ENCODE results near the gene PLEKHM3. TPM values are rescaled to one million over a fixed set of nuclear protein-coding genes. Genes with fewer than 3 reads are reported as not detected.

Gene PLEKHM3
- polyA plus RNA-seq, 2 of the 4 experiments (the other 2 are of a cell fraction), result 2.9 to 6.5 TPM

- FAIRE-seq, result no peak
- CTCF ChIA-PET, result interaction anchor here (1.1 to 12.5 kb wide), 6 partner anchors 10 to 296 kb away, joined by 3 to 191 read pairs (median 26); partner anchors contain the start of gene FZD5
Observed at GRCh38 chr2:208042450-208042849, 17.1 kb upstream of the PLEKHM3 start.

GRCh38 chr2:208042041-208042440 lies 16.7 kb upstream of the PLEKHM3 start:
- Histone ChIP-seq H3K4me1 (no peaks in the 10 kb centered on the region), H3K27ac (no peak overlapping the region), H3K4me3 (no peak overlapping the region), H3K4me2 (no peak overlapping the region), H3K9me3 (no peaks in the 10 kb centered on the region)
- DNase-seq (ENCODE audit: low read depth in 1 of 2, low spot score in 1 of 2) (no peak), ATAC-seq (no peak), FAIRE-seq (no peak)
- 73% methylated on average over 3 of the region's 3 CpGs for WGBS (ENCODE audit: missing lambda C conversion rate)
- TF ChIP-seq E2F6 (IDR thresholded peaks at IDR 0.05; ENCODE audit: borderline replicate concordance, low read depth), result no peak
- ChIA-PET POLR2A (no interaction called here), CTCF (interaction anchor here (0.9 to 12.5 kb wide), 8 partner anchors 10 to 316 kb away, joined by 3 to 191 read pairs (median 10); partner anchors contain the start of gene FZD5)

More at GRCh38 chr2:208042450-208042849, 17.1 kb upstream of the PLEKHM3 start:
- no peak for DNase-seq (ENCODE audit: low read depth in 1 of 2, low spot score in 1 of 2)
- no peak overlapping the region for H3K27ac ChIP-seq
- no peak overlapping the region for H3K4me3 ChIP-seq
- 39% methylated on average over 2 of the region's 2 CpGs for WGBS (ENCODE audit: missing lambda C conversion rate)
- H3K9me3 ChIP-seq, result no peaks in the 10 kb centered on the region
- no peak overlapping the region for H3K4me2 ChIP-seq
- ATAC-seq, result no peak
- H3K4me1 ChIP-seq, result no peaks in the 10 kb centered on the region
- POLR2A ChIA-PET, result no interaction called here
- TF ChIP-seq, protein P1, sequence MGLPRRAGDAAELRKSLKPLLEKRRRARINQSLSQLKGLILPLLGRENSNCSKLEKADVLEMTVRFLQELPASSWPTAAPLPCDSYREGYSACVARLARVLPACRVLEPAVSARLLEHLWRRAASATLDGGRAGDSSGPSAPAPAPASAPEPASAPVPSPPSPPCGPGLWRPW (IDR thresholded peaks at IDR 0.05), result no peak
- TF ChIP-seq EHF (CRISPR knock-in tag; IDR thresholded peaks at IDR 0.05) (no peak), EHMT2 (IDR thresholded peaks at IDR 0.05; ENCODE audit: low read depth) (no peak)

DNA sequence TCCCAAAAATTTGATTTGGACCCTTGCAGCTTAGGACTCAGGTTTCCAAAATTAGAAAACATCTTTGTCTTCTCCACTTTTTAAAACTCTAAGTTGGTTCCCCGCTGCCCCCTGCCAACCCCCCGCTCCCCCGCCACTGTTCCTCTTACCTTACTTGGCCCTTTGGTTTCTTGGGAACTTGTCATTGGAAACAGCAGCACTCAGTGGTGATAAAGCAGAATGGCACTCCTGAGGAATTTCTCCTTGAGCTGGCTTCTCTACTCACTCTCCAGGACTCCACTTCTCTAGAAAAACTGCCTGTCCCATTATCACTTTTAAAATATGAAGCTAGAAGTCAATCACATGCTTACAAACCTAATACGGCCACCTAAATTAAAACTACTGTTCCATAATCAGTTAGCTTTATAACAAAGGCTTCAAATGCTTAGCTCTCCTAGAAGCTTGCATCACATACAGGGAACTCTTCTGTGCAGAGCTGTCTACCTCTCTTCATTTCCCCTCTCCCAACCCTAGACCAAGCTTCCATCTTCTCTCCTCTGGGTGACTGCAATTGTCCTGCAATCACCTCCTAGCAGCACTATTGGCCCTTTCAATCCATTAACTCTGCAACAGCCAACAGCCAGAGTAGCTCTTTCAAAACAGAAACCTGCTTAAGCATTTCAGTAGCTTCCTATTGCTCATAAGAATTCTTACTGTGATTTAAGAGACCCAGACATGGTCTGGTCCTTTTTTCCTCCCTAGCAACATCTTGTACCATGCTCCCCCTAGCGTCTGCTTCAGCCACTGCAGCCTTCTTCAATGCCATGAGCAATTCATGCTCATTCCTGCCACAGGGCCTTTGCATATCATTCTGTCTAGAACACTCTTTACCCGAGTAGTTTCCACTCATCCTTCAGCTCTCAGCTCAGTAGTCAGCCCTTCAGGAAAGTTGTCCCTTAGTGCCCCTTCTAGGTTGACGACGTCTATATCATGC lies 15.2 kb upstream of the PLEKHM3 start:
- Histone ChIP-seq H3K4me3 (no peak overlapping the region), H3K27ac (no peak overlapping the region; a peak in 1 of 6 replicates), H3K4me2 (0 out of 3 replicates have a peak overlapping the region, but pooled peaks have one; percentile 2), H3K9me3 (no peaks in the 10 kb centered on the region), H3K4me1 (no peaks in the 10 kb centered on the region)
- FAIRE-seq, result no peak
- peak; percentile 53 to 78 for DNase-seq (ENCODE audit: low read depth in 1 of 2, low spot score in 1 of 2)
- ChIA-PET POLR2A (interaction anchor here (1.0 to 1.6 kb wide), 3 partner anchors 271 to 294 kb away, joined by 3 to 4 read pairs (median 4); partner anchors contain the start of gene FZD5), CTCF (interaction anchor here (0.6 to 12.5 kb wide), 60 partner anchors 8 to 414 kb away, joined by 3 to 191 read pairs (median 5); partner anchors contain the start of genes FZD5, METTL21A and PLEKHM3)
- WGBS (ENCODE audit: missing lambda C conversion rate), result 22% methylated on average over 8 of the region's 8 CpGs
- TF ChIP-seq RCOR1 (IDR thresholded peaks at IDR 0.05; ENCODE audit: low read depth, low read length) (peak; percentile 73; the same call in 1 of the 2 replicates), SMC3 (IDR thresholded peaks at IDR 0.05) (peak; percentile 61), RAD21 (conservative IDR thresholded peaks at IDR 0.05 in 1 of 2, IDR thresholded peaks at IDR 0.05 in 1 of 2) (peak; percentile 58 to 76), SREBF2 (IDR thresholded peaks at IDR 0.05) (no peak), EHMT2 (IDR thresholded peaks at IDR 0.05; ENCODE audit: low read depth) (no peak), KDM1A (IDR thresholded peaks at IDR 0.05; ENCODE audit: low read depth) (peak; percentile 81), FOSL2 (IDR thresholded peaks at IDR 0.05) (no peak), FOSL2 (CRISPR knock-in tag; IDR thresholded peaks at IDR 0.05) (no peak), CBX8 (IDR thresholded peaks at IDR 0.05) (no peak), MAX (IDR thresholded peaks at IDR 0.05) (0 out of 2 replicates have a peak, but pooled peaks have one; percentile 28), RNF2 (IDR thresholded peaks at IDR 0.05; ENCODE audit: borderline replicate concordance, low read depth) (no peak)
- TF ChIP-seq, protein P2, sequence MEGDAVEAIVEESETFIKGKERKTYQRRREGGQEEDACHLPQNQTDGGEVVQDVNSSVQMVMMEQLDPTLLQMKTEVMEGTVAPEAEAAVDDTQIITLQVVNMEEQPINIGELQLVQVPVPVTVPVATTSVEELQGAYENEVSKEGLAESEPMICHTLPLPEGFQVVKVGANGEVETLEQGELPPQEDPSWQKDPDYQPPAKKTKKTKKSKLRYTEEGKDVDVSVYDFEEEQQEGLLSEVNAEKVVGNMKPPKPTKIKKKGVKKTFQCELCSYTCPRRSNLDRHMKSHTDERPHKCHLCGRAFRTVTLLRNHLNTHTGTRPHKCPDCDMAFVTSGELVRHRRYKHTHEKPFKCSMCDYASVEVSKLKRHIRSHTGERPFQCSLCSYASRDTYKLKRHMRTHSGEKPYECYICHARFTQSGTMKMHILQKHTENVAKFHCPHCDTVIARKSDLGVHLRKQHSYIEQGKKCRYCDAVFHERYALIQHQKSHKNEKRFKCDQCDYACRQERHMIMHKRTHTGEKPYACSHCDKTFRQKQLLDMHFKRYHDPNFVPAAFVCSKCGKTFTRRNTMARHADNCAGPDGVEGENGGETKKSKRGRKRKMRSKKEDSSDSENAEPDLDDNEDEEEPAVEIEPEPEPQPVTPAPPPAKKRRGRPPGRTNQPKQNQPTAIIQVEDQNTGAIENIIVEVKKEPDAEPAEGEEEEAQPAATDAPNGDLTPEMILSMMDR (IDR thresholded peaks at IDR 0.05), result peak; percentile 68
- peak; percentile 90 to 91 for ATAC-seq

Data from A549 (cell line).